ENCODE data around the gene TRAF6.
"Not testable (repeated sequence)": the region's sequence is repeated elsewhere in the genome, so short reads cannot be mapped to it uniquely, and the experiment has no call there.

Gene TRAF6

GRCh38 chr11:36492724-36493304, 17.3 kb downstream of the TRAF6 start:
- DNase-seq (ENCODE audit: low read depth), result peak; percentile 3

DNA sequence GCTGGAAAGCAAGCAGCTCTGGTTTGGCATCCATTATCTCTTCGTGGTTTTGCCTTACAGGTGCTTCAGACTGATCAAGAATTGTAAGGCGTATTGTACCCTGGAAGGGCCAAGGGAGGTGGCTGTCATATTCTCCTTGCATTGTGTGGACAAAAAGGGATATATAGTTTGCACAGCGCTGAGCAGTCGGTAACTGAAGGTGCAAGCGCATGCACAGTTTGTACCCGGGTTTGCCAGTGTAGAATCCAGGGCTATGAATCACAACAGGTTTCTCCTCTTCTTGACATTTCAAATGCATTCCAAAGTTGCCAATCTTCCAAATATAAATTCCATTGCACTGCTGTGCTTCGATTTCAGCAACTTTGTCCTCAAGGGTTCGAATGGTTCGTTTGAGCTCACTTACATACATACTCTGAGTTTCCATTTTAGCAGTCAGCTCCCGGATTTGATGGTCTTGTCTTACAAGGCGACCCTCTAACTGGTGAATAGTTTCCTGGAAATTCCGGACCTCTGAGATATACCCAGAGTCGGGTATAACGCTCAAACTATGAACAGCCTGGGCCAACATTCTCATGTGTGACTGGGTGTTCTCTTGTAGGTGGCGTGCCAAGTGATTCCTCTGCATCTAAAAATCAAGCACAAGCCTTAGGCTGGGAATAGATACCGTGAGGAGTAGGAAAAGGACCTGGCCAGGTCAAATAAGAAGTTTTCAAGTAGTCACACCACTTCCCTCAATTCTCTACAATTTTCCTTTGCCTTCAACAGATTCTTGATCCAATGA, 19.9 kb downstream of the TRAF6 start:
- no peak for DNase-seq (ENCODE audit: low read depth)

GRCh38 chr11:36488096-36488495, 22.0 kb downstream of the TRAF6 start:
- no peak for DNase-seq (ENCODE audit: low read depth)

DNA sequence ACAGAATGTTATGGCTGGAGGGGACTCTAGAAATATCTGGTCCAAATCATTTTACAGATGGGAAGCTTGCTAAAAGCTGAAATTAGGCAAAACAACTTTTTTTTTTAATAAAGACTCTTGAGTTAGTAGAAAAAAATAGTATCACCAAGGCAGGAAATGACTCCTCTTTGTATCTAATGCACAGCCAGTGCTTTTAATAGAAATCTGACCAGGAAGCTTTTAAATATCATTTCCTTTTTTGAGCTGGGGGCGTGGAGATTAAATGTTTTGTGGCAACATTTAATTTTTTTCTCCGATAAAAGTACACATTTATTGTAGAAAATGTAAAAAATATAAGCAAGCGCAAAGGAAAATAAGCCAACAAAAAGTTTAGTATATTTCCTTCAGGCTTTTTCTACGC, 22.5 kb downstream of the TRAF6 start:
- no peak for DNase-seq (ENCODE audit: low read depth)

DNA sequence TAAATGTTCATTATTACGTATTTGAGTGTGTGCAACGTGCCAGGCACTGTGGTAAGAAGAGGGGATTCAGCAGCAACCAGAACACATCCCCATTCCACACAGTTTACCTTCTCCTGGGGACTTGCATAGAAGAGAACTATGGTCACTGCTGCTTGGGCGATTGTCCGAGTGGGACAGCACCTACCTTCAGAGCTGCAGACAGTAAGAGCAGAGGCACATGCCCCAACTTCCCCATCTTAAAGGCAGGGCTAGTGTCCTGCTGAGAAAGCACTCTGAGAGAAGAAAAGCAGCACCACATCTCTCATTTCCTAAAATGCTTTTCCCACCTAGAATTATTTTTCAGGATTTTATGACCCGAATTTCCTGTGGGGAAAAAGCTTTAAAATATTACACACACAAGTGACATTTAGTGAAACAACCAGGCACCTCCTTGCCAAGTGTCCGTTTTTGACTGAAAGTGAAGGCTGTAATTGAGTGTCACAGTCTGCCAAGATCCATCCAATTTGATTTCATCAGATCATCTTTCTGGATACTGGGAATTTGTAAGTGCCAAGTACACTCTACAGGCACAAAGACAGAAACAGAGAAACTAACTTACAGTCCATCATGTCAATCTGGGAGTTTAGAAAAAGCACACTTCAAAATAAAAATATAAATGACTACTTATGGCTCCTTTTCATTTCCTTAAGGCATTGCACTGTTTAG, 24.6 kb downstream of the TRAF6 start:
- DNase-seq (ENCODE audit: low read depth), result no peak

DNA sequence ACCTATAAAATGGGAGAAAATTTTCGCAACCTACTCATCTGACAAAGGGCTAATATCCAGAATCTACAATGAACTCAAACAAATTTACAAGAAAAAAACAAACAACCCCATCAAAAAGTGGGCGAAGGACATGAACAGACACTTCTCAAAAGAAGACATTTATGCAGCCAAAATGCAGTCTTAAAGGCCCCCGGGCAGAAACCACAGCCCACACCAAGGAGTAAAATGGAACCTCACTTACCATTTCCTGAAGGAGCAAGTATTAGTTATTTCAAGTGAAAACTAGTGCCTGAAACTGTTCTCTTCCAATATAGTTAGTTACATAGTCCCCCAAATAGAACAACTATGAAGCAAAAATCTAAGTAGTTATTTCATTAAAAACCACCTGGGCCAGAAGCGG, 27.0 kb downstream of the TRAF6 start:
- not testable (repeated sequence) for DNase-seq (ENCODE audit: low read depth)

GRCh38 chr11:36480833-36481232, 29.2 kb downstream of the TRAF6 start:
- DNase-seq (ENCODE audit: low read depth), result no peak

- no peak for DNase-seq (ENCODE audit: low read depth)
These were observed 31.3 kb downstream of the TRAF6 start for GRCh38 chr11:36478700-36479329.

DNA sequence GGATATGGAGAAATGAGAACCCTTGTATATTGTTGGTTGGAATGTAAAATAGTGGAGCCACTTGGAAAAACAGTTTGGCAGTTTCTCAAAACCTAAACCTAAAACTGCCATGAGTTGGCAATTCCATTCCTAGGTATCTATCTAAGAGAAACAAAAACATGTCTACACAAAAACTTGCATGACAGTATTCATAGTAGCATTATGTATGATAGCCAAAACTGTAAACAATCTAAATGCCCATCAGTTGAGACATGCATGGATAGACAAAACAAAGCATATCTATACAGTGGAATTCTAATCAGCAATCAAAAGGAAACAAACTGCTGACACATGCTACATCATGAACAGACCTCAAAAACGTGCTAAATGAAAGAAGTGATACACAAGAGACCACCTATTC, 34.9 kb downstream of the TRAF6 start:
- DNase-seq (ENCODE audit: low read depth), result no peak

DNA sequence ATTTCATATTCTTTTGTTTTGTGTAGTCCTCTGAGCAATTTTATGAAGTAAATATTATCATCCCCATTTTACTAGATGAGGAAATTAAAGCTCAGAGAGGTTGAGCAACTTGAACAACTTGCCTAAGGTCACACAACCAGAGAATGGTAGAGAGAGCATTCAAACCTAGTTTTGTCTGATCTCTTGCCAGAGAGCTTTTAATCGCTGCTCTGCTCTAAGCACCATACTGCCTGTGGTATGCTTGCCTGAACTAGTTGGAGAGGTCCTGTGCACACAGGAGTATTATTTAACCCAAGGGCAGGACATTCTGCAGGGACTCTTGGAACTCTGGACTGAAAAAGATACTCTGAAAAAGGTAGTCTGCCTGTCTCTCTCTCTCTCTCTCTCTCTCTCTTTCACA, 38.5 kb downstream of the TRAF6 start:
- no peak for DNase-seq (ENCODE audit: low read depth)

DNA sequence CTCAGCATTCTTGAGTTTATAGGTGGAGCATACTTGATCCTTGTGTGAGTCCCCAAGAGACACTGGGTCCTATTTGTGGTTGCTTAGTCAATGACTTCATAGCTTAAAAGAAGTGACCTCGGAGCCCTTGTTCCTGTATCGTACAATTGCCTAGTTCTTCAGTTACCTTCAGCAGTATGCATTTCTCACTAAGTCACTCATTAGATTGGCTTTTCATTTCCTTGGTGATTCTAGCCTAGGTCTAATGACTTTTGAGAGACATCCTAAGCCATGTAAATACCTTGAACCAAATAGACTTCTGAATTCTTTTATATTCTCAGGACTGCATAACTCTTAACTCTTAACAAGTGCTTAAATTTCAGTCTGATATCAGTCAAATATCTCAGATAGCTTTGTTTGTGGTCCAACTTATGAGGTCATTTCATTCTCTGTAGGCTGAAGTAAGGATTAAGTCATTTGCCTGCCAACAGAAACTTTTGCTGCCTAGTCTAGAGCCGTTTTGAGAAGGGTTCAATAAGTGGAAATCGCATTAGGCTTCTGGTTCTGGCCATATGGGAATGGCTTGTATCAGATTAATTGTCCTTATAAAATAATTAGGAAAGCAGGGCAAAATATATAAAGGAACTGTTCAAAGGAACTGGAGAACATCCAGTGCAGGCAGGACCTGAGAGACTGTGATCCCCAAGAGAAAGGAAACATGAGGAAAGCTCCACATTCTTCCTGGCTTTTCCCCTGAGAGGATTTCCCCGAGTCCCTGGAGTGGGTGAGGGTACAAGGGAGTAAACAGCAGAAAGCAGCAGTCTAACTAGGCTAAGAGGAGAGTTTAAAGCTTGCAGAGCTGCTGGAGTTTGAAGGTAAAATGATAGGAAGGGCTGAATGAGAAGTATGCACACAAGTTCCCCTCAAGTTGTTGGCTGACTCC, 39.9 kb downstream of the TRAF6 start:
- DNase-seq (ENCODE audit: low read depth), result no peak

- no peak for DNase-seq (ENCODE audit: low read depth)
These were observed 41.0 kb downstream of the TRAF6 start for GRCh38 chr11:36469063-36469462.

DNA sequence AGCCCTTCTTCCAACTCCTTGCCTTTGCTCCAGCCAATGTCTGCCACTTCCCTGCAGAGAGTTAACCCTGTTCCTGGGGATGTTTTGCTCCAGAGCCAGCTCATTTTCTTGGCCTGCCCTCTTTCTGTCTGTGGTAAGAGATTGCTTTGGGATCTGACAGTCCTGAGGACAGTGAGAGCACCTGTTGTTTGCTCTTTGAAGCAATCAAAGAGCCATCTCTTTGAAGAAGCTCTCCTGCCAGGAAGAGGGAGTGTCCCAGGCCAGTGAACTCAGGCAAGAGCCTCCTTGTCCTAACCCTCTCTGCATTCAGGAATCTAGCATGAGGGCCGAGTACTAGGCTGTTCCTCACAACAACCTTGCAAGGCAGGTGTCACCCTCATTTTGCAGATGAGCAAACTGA, 42.2 kb downstream of the TRAF6 start:
- DNase-seq (ENCODE audit: low read depth), result no peak

- no peak for DNase-seq (ENCODE audit: low read depth)
These were observed 43.1 kb downstream of the TRAF6 start for GRCh38 chr11:36467012-36467411.

DNA sequence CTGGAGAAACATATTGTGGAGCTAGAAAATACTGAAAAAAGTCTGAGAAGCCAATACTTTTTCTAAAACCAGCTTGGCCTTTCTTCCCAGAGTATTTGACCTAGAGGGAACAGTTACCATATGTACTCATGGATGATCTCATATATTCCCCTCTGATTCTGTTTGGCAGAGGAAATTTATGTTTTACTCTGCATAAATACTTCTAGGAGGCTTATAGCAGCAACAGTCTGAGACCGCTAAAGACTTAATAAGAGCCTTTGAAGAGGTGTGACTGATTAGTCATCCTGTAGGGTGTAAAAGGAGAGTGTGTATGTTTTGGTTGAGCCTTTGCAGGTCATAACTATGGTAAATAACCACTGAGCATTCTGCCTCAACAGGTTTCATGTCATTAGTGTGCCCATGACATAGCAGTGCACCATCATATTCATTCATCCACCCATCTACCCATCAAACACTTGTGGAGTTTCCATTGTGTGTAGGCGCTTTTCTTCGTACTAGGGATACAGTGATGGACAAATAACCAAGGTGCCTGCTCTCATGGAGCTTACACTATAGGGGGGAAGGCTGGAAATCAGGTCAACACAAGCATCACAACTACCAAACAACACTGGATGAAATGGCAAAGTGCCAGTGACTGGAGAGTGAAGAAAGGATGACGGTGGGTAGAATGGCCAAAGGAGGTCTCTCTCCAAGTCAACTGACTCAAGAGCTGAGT, 44.5 kb downstream of the TRAF6 start:
- DNase-seq (ENCODE audit: low read depth), result no peak

DNA sequence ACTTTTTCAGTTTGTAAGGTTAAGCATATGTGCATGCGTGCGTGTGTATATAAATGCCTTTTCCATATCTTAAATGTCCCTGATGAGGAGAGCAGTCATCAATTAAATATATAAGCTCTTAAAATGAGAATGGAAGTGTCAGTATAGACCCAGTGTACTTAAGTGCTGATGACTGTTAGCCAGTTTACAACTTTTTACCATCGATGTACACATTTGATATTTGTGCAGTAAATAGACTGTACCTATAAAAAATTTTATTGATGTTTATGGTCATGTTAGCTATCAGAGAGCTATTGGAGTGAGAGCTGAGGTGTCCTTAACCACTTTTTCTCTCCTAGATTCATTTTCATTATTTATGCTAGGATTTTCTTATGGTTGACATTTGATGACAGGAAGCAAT, 45.4 kb downstream of the TRAF6 start:
- no peak for DNase-seq (ENCODE audit: low read depth)

GRCh38 chr11:36463781-36464180, 46.3 kb downstream of the TRAF6 start:
- no peak for DNase-seq (ENCODE audit: low read depth)

DNA sequence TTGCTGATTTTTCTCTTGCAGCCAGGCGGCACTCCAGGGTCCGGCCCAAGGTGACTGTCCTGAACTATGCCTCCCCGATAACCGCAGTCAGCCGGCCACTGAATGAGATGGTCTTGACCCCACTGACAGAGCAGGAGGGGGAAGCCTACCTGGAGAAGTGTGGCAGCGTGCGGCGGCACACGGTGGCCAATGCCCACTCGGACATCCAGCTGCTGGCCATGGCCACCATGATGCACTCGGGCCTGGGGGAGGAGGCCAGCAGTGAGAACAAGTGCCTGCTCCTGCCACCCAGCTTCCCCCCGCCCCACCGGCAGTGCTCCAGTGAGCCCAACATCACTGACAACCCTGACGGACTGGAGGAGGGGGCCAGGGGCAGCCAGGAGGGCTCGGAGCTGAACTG, 47.8 kb downstream of the TRAF6 start:
- no peak for DNase-seq (ENCODE audit: low read depth)

DNA sequence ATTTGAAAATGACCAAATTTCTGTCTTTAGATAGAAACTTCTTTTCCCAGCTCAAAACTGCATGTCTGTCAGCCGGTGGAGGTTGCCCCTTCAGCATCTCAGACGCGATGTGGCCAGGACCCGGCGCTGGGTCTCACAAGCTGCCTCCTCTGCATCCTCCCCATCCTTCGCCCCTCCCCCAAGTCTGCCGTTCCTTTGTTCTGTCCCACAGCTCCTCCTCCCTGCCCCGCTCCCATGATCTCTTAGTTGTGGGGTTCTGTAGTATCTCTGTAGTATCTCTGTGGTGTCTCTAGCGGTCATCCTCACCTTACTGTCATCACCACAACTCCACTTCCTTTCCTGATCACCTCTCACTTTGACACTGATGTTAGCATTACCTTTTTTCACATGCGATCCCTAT, 49.9 kb downstream of the TRAF6 start:
- DNase-seq (ENCODE audit: low read depth), result no peak

- no peak for DNase-seq (ENCODE audit: low read depth)
These were observed 51.0 kb downstream of the TRAF6 start for GRCh38 chr11:36459046-36459445.

Data from T-helper 22 cell (primary cell).